ENCODE measurements around the gene APMAP.

APMAP gene

DNA sequence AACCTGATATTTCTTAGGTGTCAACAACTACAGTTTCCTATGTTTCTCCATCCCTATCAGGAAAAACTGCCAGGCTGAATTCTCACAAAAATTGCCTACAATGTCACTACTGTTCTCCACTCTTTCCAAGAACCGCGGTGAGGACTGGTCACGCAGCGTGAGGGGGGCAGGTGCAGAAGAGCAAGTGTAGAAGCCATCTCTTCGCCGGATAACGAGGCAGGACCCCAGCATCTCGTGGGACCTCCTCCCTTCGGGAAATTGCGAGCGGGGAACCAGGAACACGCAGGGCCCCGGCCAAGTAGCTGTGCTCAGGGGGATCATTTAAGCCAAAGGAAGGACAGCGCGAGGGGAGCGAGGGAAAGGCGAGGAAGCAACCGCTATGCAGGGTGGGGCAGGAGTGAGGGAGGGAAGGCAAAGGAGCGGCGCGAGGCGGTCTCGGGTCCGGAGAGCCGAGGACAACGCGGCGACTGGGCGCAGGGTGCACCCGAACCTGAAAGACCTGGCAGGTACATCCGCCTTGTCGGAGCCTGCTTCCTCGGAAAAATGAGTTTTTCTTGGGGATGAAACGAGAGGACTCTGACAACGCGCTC is 559 bp downstream of the APMAP start:
- TF ChIP-seq SIN3A (IDR thresholded peaks at IDR 0.05; ENCODE audit: borderline replicate concordance, insufficient read depth, low read length) (no peak), FOXP2 (optimal IDR thresholded peaks at IDR 0.05; ENCODE audit: borderline replicate concordance, extremely low read depth, extremely low read length, insufficient read depth) (no peak), POLR2AphosphoS5 (IDR thresholded peaks at IDR 0.05; ENCODE audit: low read depth, low read length) (no peak), REST (IDR thresholded peaks at IDR 0.05; ENCODE audit: insufficient read depth in 1 of 2, low read depth in 2 of 2, low read length in 2 of 2) (no peak), TAF1 (IDR thresholded peaks at IDR 0.05; ENCODE audit: borderline replicate concordance, insufficient read depth, low read length) (no peak)

GRCh38 chr20:24990810-24991252 is 1.7 kb downstream of the APMAP start:
- TF ChIP-seq TAF1 (IDR thresholded peaks at IDR 0.05; ENCODE audit: borderline replicate concordance, insufficient read depth, low read length): no peak
- TF ChIP-seq REST (IDR thresholded peaks at IDR 0.05; ENCODE audit: insufficient read depth in 1 of 2, low read depth in 2 of 2, low read length in 2 of 2): no peak
- no peak for TF ChIP-seq SIN3A (IDR thresholded peaks at IDR 0.05; ENCODE audit: borderline replicate concordance, insufficient read depth, low read length)
- TF ChIP-seq POLR2AphosphoS5 (IDR thresholded peaks at IDR 0.05; ENCODE audit: low read depth, low read length): no peak
- no peak for TF ChIP-seq FOXP2 (optimal IDR thresholded peaks at IDR 0.05; ENCODE audit: borderline replicate concordance, extremely low read depth, extremely low read length, insufficient read depth)

DNA sequence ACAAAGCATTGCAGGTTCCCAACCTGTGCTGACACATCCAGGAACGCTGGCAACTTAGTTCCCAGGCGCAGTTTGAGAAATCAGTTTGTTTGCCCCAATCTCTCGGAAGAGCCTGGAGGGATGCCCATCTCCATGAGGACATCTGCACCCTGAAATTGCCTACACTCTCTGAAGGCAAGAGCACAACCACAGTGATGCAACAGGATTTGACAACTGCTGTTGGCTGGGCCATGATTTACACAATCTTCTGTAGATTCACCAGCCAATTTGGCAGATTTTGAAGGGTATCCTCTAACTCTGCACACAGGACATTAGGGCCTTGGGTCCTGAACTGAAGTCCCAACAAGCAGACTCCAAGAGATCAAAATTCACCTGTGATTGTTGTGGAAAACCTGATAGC is 3.4 kb downstream of the APMAP start:
- TF ChIP-seq FOXP2 (optimal IDR thresholded peaks at IDR 0.05; ENCODE audit: borderline replicate concordance, extremely low read depth, extremely low read length, insufficient read depth) (no peak), TAF1 (IDR thresholded peaks at IDR 0.05; ENCODE audit: borderline replicate concordance, insufficient read depth, low read length) (no peak), SIN3A (IDR thresholded peaks at IDR 0.05; ENCODE audit: borderline replicate concordance, insufficient read depth, low read length) (no peak), REST (IDR thresholded peaks at IDR 0.05; ENCODE audit: insufficient read depth in 1 of 2, low read depth in 2 of 2, low read length in 2 of 2) (no peak), POLR2AphosphoS5 (IDR thresholded peaks at IDR 0.05; ENCODE audit: low read depth, low read length) (no peak)

- TF ChIP-seq REST (IDR thresholded peaks at IDR 0.05; ENCODE audit: insufficient read depth in 1 of 2, low read depth in 2 of 2, low read length in 2 of 2) (no peak), FOXP2 (optimal IDR thresholded peaks at IDR 0.05; ENCODE audit: borderline replicate concordance, extremely low read depth, extremely low read length, insufficient read depth) (no peak), TAF1 (IDR thresholded peaks at IDR 0.05; ENCODE audit: borderline replicate concordance, insufficient read depth, low read length) (no peak), SIN3A (IDR thresholded peaks at IDR 0.05; ENCODE audit: borderline replicate concordance, insufficient read depth, low read length) (no peak)
These were observed 4.4 kb downstream of the APMAP start for GRCh38 chr20:24987873-24988835.

All from PFSK-1 (cell line).